Fibroblast of peridontal ligament (primary cell): ENCODE results near the gene PEX11B.

Experiments
- DNase-seq: peaks from one replicate; pipeline ENCODE4 v3.0.0-alpha.2; 2010; ENCODE audit errors: extremely low read depth

Gene PEX11B

GRCh38 chr1:145908653-145909052, 9.9 kb downstream of the PEX11B start:
- peak; percentile 86 for DNase-seq

GRCh38 chr1:145906954-145907753, 11.4 kb downstream of the PEX11B start:
- no peak for DNase-seq

- DNase-seq: no peak
These were observed 17.1 kb downstream of the PEX11B start for GRCh38 chr1:145901312-145902021.

GRCh38 chr1:145898756-145899155, 19.8 kb downstream of the PEX11B start:
- no peak for DNase-seq

- DNase-seq: no peak
These were observed 20.5 kb downstream of the PEX11B start for GRCh38 chr1:145897969-145898368.

- no peak for DNase-seq
These were observed 23.0 kb downstream of the PEX11B start for GRCh38 chr1:145895471-145895870.

GRCh38 chr1:145893306-145894055, 25.0 kb downstream of the PEX11B start:
- DNase-seq: no peak

- peak; percentile 67 for DNase-seq
These were observed 25.9 kb downstream of the PEX11B start for GRCh38 chr1:145892486-145893087.

GRCh38 chr1:145891587-145892485, 26.7 kb downstream of the PEX11B start:
- peak; percentile 96 for DNase-seq

DNA sequence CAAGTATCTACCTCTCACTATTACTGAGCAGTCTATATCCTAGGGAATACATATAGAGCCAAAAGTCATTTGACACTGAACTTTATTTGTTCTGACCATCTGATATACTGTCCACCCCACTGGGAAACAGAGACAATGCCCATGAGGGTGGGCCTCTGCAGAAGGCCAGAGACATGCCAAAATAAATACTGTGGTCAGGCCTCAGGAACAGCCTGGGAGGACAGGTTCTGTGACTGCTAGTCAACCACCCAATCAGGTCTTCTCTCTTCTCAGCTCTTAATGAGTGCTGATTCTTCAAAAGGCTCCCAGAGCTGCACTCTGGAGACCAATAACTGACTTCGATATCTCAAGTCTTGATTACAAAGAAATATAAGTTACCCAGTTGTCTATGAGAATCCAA, 27.4 kb downstream of the PEX11B start:
- no peak for DNase-seq

DNA sequence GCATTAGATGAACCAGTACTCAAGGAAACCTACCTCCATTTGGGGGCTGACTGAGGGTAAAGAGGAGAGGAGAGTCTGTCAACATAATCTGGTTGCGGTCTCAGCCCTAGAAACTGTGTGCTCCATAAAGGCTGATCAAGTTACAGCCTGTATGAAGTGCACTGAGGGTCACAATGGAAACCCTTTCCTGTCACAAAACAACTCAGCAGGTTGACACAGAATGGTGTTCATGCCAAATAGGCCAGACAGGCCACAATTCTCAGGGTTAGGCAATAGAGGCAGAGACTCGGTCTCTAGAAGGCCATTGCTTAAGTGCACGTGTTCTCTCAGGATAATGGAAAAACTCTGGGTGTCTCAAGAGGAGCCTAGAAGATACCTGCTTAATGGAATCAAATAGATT, 28.8 kb downstream of the PEX11B start:
- DNase-seq: no peak

DNA sequence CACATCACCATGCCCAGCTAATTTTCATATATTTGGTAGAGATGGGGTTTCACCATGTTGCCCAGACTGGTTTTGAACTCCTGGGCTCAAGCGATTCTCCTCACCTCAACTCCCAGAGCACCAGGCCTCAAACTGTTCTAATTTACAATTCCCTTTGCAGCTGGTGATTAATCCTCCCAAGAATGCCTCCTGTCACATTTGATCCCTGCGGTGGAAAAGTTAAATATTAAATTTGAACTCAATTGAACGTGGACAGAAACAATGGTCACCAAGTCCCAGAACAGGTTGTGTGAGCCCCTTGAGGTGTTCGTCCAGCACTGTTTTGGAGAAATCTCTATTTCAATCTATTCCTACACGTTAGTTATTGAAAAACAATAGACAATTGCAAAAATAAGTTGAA, 30.9 kb downstream of the PEX11B start:
- no peak for DNase-seq

DNA sequence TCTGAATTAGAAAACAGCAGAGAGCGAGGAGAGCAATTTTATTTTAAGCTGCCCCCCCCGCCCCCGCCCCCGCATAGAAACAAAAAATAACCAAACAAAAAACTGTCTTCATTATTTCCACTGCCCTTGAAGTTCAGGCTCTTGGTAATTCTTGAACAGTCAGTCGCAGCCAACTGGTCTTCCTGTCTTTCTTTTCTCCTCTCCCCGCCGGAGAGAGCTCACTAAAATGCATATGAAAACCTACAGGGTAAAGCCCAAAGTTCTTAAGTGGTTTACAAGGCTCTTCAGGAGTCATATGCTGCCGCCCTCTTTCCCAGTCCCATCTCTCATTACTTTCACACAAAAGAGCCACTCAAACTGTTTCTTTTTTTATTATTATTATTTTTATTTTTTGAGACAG, 31.7 kb downstream of the PEX11B start:
- no peak for DNase-seq

- no peak for DNase-seq
These were observed 32.1 kb downstream of the PEX11B start for GRCh38 chr1:145886390-145886789.

DNA sequence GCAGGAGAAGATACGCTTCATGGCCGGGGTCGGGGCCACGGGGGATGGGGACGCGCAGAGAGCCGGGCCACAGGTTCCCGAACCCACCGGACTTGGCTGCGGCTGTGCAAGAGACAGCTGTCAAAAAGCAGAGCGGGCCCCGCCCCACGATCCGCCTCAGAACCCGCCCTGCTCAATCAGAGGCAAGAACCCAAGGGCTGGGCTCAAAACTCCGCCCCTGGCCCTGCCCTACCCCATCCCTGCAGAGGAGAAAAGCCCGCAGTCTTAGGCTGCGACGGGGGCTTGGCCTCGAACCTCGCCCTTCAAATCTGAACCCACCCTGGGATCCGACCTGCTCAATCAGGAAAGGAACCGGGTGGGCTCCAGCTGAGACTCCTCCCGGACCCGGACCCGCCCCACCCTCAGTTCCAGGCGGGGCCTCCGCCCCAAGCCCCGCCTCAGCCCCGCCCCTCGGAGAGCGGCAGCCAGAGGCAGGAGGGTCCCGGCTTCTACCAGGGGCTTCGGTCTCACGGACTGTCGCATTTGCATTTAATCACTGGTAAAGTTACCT, 32.7 kb downstream of the PEX11B start, which contains the start of gene ANKRD35:
Gene ANKRD35, minus strand, starts transcription at position 129 of the 550 bp plus-strand sequence. Its CDS starts 108 bp downstream, at position 21.
- peak; percentile 32 for DNase-seq

DNA sequence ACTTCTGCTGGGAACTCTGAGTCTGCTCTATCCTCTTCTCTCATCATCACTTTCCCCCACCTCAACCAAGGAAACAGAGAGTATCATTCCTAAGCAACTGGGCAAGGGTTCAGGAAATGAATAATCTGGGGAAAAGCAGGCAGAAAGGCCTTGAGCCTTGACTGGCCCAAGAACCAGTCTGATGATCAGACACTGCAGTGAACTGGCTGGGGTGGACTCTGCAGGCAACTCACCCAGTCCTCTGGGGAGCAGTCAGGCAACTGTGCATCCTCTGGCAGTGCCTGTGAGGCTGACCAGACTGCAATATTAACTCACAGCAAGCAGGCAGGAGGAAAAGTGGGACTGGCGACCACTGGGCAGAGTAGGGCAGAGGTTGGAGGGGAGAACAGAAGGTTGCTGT, 33.8 kb downstream of the PEX11B start:
- peak; percentile 57 for DNase-seq

GRCh38 chr1:145879775-145880174, 38.7 kb downstream of the PEX11B start:
- no peak for DNase-seq

DNA sequence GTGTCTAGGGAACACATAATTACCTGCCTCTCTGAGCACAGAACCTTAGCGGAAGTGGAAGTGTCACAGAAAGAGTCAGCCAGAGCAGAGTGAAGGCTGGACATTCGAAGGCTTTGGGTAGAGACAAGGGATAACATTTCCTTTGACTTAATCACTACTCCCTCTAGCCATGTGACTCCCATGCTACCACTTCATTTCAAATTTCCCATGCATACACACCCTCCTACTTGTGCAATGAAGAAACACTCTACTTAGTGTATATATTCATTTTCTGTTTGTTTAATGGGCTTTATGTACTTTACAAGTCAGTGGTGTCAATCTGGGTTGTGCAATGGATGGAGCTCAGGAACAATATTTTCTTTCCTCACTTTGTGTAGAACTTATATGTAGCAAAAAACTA, 39.8 kb downstream of the PEX11B start:
- no peak for DNase-seq

- DNase-seq: no peak
These were observed 40.5 kb downstream of the PEX11B start for GRCh38 chr1:145877923-145878486.

GRCh38 chr1:145874646-145875045, 43.9 kb downstream of the PEX11B start:
- no peak for DNase-seq
